NCI-H1092 treated with DMSO at 0.1 percent for 48 hours (cell line): ENCODE data around the gene VPS51.

Experiments
- DNase-seq: peaks from one replicate; lab custom pipeline; 2025; lab: John Stamatoyannopoulos, UW

VPS51 gene

DNA sequence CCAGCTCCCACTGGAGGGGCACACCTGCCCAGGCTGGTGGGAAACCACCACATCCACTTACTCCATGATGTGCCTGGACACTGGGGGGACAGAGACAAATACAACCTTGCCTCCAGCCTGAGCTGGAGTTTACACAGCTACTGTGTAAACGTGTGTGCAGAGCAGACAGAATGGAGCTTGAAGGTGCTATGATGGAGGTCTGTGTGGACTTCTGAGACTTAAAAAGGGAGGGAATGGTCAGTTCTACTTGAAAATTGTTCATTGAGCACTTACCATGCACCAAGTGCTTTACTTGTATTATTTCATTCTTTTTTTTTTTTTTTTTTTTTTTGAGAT lies 23.4 kb upstream of the VPS51 start:
- no peak for DNase-seq

DNA sequence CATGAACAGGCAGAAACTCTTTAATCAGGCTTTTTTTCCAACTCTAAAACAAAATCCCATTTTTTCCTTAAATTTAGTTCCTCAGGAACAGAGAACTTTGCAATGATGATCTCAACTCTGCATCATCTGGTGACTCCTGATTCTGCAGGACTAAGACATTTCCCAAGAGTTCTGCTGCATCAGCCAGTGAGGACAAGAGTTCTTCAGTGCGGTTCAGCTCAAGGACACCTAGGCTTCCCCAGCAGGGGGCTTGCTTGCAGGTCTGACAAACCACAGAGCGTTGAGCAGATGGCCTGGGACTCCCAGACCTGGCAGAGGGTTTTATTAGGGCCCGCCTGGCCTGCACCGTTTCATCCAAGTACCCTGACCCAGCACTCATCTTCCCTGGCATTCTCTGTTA lies 18.6 kb upstream of the VPS51 start:
- no peak for DNase-seq

DNA sequence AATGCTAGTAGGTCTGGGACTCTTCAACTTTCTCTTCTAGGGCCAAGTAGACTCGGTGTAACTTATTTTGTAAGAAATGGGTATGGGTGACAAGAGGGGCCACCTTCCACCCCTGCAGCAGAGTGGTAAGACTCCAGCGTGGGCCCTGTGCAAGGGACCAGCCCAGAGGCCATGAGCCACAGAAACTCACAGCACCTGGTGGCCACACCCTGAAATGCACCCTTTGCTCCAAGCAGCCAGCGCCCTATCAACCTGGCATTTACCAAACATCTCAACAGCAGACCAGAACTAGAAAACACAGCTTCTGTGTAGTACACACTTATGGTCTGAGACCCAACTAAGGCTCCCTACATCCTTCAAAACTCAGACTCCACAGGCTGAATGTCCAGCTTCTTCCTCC lies 17.9 kb upstream of the VPS51 start:
- peak; percentile 34 for DNase-seq

DNA sequence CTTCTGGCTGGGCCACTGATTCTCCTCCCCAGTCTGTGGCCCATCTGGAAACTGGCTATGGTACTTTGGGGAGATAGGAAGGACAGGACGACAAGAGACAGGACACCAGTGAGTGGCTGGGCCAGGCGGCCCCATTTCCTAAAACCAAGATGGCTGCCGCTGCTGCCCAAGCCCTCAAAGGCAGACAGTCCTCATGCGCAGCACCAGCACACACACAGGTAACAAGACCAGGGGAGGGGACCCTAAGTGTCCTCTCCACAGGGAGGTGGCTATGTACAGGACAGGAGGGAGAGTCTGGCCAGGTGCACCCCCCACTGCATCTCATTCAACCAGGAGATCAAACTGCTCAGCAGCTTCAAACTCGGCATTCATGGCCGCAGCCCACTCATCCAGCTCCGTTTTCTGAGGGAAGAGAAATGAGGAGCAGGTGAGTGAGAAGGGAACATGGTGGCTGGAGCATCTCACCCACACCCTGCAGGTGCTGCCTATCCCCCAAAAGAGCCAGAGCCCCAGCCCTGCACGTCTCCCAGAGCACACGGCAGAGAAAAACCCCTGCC lies 17.1 kb upstream of the VPS51 start:
- DNase-seq: no peak

DNA sequence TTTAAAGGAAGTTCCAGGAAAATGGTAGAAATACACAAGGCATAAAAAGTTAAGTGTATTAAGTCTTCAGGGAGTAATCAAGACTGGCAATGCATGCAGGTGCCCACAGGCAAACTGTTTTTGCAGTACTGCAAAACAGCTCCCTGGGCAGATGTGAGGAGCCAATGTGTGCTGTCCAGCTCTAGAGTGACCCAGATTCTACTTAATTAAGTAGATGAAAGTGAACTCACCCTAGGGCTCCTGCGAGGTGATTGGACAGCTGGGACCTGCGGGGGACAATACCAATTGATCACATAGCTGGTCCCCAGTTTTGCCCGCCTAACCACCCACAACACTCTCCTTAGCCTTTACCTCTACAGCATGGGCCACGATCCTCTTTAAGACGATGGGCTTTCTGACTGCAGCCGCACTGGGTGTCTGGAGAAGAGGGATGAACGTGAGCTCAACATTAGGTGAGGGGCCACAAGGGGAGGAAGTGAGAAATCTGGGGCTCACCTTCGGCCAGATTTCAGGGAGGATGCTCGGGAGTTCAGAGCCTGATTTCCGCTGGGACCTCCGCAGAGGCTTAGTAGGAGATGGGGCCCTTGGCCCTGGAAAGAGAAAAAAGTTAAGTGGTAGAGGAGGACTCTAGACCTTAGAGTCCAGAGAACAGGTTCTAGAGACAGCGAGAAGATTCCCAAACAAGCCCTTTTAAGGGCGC lies 12.7 kb upstream of the VPS51 start:
- no peak for DNase-seq

DNA sequence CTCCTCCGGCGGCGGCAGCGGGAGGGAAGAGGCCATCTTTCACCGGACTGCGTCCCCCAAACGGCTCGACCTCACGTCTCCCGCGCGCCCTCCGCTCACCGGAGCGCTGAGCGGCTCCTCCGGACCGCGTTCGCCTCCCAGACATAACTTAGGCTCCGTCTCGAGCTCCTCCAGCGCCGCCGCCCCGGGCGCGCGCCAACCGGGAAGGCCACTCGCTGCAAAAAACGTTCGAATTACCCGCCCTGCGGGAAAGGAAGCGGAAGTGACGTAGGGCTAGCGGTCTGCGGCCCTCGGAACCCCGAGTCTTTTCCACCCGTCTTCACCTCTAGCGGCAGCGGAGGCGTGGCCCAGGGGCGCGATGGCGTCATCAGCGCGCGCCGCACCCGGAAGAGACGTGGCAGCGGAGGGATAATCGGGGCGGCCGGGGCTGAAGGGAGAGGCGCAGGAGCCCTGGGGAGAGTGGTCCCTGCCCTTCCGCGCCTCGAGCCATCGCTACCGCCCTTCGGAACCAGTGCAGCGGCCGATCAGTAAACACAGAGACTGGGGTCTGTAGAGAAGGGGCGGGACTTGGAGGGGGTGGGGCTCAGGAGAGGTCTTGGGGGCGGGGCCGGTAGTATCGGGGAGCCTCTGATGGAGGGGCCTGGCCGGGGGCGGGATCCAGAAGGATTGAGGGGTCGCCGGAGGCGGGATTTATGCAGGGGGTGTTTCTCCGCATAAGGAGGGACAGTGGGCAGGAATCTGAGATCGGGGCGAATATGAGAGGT lies 12.0 kb upstream of the VPS51 start, which contains the start of the genes CDCA5 and ZFPL1:
CDCA5 (minus strand) TSS at position 207 of the 764 bp plus-strand sequence; CDS start at position 145, 62 bp downstream.
ZFPL1 (plus strand) TSS at position 389 of the 764 bp plus-strand sequence. CDS start 477 bp downstream, outside the sequence.
- DNase-seq: peak; percentile 98

DNA sequence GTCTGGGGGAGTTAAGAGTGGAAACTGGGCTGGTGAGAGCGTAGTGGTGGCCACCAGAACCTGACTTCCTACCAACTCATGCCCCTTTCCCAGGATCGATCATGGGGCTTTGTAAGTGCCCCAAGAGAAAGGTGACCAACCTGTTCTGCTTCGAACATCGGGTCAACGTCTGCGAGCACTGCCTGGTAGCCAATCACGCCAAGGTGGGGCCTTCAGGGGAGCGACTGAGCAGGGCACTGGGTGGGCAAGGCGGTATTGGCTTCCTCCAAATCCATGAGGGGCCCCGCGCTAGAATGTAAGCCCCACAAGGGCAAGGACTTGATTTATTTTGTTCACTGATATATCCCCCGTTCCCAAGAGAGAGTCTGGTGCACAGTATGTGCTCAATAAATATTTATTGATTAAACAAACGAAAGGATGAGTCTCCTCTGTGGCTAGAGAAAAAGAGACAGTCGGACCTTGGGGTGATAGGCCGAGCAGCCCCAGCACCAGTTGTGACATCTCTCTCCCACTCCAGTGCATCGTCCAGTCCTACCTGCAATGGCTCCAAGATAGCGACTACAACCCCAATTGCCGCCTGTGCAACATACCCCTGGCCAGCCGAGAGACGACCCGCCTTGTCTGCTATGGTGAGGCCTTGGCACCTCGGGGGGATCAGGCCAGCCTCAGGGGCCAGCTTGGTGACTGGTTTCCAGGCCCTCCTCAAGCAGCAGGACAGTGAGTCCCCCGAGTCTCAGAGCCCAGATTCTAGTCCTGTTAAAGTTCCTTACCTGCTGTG lies 11.2 kb upstream of the VPS51 start:
- no peak for DNase-seq

DNA sequence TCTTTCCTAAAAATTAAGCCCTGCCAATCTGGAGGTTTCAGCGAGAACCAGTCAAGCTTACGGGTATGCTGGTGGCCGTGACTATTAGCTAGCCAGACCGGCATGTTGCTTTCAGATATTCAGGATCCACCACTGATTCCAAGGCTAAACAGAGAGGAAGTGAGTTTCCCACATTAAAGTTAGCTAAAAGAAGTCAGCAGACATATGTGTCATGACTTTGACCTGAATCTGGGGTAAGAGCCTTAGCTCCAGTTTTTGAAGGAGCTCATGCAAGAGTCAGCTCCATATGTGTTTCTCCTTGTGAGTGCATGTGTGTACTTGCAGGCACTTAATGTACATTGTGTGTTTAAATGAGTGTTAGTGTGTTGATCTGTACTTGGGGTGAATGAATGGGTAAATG lies 10.6 kb upstream of the VPS51 start:
- no peak for DNase-seq

DNA sequence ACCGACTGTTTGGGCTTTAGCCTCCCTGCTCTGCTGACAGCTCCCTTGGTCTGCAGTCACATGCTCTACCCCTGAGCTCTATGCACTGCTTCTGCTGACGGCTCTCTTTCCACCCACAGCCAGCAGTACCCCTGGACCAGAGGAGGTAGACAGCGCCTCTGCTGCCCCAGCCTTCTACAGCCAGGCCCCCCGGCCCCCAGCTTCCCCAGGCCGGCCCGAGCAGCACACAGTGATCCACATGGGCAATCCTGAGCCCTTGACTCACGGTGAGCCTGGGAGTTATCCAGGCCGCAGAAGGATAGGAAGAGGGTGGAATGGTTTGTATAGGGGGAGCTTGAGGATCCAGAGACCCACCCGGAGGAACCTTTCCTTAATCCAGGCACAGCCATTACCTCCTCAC lies 9.2 kb upstream of the VPS51 start:
- DNase-seq: no peak

DNA sequence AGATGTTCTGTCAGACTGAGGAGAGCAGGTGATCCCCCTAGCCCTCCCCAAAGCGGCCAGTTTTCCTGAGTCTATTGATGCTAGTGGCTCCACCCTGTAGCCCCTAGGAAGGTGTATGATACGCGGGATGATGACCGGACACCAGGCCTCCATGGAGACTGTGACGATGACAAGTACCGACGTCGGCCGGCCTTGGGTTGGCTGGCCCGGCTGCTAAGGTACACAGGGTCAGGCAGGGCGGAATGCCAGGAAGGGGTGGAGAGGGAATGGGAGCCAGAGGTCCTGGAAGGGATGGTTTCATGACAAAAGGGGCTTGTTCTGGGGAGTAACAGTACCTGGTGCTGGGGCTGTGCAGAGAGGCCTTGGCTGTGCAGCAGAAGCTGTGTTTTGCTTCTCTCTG lies 8.8 kb upstream of the VPS51 start:
- no peak for DNase-seq

DNA sequence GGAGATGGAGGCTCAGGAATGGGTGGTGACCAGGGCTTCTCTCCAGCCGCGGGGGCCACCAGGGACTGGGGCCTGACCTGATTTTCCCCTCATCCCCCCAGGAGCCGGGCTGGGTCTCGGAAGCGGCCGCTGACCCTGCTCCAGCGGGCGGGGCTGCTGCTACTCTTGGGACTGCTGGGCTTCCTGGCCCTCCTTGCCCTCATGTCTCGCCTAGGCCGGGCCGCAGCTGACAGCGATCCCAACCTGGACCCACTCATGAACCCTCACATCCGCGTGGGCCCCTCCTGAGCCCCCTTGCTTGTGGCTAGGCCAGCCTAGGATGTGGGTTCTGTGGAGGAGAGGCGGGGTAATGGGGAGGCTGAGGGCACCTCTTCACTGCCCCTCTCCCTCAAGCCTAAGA lies 8.2 kb upstream of the VPS51 start:
- no peak for DNase-seq

DNA sequence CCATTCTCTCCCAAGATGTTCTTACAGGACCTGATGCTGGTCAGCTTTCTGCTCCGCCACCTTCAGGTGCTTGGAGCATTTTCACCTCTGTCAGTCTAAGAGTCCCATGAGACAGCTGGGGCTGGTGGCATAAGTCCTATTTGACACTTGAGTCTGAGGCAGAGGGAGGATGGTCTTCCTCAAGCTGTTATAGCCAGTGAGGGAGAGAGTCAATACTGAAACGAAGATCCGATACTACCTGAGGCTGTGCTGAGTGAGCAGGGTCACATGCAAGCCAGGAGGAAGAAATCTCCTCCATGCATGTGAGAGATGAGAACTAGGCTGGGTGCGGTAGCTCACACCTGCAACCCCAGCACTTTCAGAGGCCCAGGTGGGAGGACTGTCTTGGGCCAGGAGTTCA lies 6.4 kb upstream of the VPS51 start:
- no peak for DNase-seq

DNA sequence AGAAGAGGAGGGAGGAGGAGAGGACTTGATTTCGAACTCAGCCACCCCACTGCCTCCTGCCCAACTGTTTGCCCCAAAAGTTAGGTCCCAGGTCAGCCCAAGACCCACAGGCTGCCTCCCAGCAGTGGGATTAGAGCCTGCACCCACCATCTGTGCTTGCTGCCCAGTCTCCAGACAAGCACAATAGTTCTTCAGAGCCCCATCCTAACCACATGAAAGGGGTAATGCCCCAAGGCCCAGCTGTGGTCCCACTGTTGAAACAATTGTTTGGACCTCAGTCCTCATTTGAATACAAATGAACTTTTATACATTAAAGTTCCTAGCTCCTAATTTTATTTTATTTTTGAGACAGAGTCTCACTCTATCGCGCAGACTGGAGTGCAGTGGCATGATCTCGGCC lies 5.4 kb upstream of the VPS51 start:
- DNase-seq: no peak

DNA sequence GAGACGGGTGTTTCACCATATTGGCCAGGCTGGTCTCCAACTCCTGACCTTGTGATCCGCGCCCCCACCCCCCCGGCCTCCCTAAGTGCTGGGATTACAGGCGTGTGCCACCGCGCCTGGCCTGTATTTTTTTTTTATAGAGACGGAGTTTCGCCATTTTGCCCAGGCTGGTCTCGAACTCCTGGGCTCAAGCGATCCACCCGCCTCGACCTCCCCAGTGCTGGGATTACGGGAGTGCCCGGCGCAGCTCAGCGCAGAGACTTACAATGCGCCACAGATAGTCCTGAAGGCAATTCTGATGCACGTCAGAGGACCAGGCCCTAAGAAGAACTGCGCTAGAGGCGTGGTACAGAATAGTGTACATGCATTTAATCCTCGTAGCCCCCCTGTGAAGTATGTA lies 587 bp upstream of the VPS51 start:
- no peak for DNase-seq

DNA sequence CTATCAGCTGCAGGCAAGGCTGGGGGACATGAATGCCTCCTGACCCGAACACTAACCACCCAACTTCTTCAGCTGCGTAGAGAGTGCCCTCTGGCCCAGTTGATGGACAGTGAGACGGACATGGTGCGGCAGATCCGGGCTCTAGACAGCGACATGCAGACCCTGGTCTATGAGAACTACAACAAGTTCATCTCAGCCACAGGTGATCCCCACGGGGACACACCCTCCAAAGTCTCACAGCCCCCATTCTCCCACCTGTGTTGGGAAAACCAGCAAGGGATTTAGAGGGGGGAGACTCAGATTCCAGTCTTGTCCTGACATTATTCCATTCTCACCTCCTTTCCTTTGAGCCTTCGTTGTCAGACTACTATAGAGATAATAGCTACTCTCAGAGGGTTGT lies 912 bp downstream of the VPS51 start:
- no peak for DNase-seq

DNA sequence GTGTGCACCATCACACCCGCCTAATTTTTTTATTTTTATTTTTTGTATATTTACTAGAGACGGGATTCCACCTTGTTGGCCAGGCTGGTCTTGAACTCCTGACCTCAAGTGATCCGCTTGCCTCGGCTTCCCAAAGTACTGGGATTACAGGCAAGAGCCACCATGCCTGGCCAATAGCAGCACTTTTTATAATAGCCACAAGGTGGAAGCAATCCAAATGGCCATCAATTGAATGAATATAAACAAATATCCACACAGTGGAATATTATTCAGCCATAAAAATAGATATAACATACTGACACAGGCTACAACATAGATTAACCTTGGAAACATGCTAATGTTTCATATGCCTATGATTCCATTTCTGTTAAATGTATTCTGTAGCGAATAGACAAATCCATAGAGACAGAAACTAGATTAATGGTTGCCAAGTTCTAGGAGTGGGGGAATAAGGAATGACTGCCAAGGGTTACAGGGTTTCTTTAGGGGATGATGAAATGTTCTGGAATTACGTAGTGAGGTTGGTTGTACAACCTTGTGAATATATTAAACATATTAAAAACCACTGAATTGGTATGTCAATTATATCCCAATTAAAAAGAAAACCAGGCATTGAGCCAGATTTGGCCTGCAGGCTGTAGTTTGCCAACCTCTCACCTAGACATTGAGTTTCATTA lies 4.8 kb downstream of the VPS51 start:
- no peak for DNase-seq

DNA sequence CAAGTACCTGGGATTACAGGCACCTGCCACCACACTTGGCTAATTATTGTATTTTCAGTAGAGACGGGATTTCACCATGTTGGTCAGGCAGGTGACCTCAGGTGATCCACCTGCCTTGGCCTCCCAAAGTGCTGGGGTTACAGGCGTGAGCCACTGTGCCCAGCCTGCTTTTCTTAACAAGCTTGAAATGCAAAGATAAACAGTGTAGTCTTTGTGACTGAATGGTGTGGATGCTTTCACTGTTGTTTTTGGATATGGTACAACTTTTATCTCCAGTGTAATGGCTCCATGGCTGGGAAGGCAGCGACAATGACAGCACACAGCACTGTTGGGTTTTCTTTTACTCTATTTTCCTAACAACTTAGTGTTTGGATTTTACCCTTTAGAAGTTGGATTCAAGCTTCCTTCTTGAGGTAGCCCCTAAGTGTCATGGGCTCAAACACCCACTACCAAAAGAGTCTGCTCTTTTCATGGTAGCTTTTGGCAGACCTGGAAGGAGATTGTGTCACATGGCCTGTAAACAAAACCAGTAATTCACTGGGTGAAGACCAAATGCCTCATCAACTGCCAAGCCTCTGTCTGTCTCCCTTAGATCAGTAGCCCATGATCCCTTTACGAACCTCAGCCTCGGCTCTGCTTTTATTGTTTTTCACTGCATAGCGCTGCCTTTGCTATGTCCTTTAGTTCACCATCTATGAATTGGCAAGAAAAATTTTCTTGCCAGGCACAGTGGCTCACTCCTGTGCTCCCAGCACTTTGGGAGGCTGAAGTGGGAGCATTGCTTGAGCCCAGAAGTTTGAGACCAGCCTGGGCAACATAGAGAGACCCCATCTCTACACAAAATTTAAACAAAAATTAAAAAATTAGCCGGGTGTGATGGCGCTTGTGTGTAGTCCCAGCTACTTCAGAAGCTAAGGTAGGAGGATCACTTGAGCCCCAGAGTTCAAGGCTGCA lies 6.4 kb downstream of the VPS51 start:
- DNase-seq: peak; percentile 88

DNA sequence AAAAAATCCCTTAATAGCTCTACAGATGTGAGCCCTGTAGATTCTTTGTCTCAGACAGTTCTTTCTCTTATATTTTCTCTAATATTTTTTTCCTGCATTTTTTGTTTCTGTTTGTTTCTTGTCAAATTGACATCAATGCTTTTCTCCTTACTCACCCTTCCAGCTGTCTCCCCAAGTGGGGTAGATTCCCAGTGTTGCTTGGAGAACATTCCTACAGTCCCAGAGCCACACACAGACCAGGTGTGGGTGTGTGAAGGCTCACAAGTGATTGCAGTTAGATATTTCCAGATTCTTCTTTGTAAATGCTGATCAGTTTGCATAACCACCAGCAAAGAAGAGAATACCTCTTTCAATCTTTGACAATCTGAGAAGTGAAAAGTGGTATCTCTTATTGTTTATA lies 7.5 kb downstream of the VPS51 start:
- no peak for DNase-seq

DNA sequence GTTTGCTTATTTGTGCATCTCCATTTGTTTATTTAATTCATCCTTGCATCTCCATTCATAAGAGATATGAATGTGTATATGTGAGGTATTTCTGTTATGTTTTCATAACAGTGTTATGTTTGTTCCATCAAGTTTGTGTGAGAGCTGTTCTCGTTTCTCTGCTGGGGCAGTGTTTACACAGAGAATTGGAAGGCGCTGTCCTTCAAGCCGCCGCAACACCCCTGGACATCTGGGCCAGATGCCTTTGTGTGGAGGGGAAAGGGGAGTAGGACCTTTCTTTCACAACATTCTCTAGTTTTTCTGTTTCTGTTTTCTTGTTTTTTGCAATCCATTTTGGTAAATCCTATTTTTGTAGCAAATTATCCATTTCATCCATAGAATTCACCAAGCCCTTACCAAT lies 8.6 kb downstream of the VPS51 start:
- DNase-seq: no peak

DNA sequence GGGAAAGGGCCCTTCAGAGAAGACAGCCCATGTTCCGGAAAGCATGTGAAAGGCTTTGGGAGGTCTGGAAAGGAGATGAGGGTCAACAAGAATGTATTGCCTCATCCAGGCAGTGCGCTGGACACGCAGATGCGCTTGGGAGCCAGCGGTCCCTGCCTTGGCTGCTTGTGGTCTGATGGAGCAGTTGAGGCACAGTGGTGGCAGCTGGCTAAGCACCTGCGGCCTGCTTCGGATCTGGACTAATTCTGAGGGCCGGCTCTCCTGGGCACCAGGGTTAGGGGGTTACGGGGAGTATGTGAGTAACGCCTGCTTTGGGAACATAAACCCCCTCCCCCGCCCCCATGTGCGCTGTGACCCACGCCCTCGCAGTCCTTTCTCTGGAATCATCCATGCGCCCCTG lies 11.1 kb downstream of the VPS51 start:
- no peak for DNase-seq
